Raji (cell line): ENCODE measurements around the gene TMEM163.

ENCODE experiments used
- POLR2A ChIP-seq: IDR thresholded peaks from 2 replicates; pipeline ENCODE4 v1.6.1; 2011; ENCODE audit warnings: low read depth, low read length, control low read depth; ENCODE audit not compliant: insufficient read depth

TMEM163 gene

DNA sequence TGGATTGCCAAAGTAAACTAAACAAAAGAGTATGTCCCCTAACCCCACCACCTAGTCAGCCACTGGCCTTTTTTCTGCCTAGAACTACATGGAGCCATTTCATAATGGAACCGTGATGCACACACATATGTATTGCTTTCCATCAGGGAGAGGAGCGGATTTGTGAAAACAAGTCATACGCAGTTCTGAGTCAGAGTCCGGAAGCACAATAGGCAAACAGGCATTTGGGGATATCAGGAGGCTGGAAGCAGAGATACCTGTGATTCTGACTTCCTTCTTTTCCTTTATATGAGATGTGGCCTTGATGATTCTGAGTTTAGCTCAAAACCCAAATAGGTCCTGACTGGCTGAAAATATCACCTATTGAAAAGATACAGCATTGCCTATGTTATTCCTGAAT is 93.5 kb downstream of the TMEM163 start:
- no peak for TF ChIP-seq POLR2A

DNA sequence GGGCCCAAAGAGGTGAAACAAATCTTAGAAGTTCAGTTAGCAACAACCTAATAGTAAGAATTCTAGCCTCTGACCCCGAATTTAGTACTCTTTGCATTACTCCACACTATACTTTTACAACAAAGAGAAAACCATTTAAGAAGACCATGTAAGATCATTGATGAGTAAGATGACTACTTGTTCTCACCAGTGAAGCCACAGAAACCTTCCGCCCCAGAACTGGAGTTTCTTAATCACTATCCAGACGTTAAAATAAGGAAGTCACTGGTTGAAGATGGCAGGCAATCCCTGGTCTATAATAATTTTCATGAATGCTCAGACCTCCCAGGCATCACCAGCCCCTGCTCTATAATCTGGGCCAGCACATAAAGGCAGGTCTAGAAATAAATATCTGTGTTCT is 95.0 kb downstream of the TMEM163 start:
- TF ChIP-seq POLR2A, result no peak

GRCh38 chr2:134623046-134623445 is 95.8 kb downstream of the TMEM163 start:
- no peak for TF ChIP-seq POLR2A

GRCh38 chr2:134621939-134622705 is 96.7 kb downstream of the TMEM163 start:
- TF ChIP-seq POLR2A, result no peak

DNA sequence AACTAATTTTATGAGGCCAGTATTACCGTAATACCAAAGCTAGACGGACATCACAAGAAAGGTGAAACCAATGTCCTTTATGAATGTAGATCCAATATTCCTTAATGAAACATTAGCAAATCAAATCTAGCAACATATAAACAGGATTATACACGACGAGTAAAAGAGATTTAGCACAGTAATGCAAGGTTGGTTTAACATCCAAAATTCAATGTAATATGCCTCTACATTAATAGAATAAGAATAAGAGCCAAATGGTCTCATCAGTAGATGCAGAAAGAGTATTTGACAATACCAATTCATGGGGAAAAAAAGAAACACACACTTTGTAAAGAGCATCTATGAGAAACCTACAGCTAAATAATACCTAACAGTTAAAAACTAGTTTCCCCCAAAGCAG is 99.5 kb downstream of the TMEM163 start:
- TF ChIP-seq POLR2A, result no peak

- TF ChIP-seq POLR2A, result no peak
Observed at GRCh38 chr2:134611316-134611715, 107.5 kb downstream of the TMEM163 start.

- no peak for TF ChIP-seq POLR2A
Observed at GRCh38 chr2:134610871-134611270, 107.9 kb downstream of the TMEM163 start.

DNA sequence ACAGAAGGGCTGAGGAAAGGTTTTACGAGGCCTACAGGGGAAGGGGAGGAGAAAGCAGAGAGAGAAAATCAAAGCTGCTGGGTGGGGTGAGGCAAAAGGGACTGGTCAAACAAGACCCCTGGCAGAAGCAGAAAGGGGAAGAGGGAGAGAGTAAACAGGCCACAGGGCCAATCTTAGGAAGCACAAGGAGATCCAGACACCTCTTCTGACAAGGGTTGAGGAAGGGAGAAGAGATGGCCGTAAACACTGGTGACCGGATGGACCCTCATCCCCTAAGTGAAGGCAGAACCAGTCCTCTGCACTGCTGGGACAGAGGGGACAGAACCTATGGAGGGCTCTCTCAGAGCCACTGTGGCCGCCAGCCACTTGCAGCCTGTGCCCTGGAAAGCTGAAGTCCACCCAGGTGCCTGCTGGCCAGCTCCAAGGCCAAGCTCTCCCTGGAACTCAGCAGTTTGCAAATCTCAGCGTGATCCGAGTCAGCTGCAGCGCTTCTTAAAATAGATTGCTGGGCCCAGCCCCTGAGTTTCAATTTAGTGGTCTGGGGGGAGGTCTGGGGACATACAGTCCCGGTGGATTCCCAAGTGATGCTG is 108.8 kb downstream of the TMEM163 start:
- TF ChIP-seq POLR2A, result no peak

- TF ChIP-seq POLR2A, result no peak
Observed at GRCh38 chr2:134603966-134604365, 114.8 kb downstream of the TMEM163 start.

DNA sequence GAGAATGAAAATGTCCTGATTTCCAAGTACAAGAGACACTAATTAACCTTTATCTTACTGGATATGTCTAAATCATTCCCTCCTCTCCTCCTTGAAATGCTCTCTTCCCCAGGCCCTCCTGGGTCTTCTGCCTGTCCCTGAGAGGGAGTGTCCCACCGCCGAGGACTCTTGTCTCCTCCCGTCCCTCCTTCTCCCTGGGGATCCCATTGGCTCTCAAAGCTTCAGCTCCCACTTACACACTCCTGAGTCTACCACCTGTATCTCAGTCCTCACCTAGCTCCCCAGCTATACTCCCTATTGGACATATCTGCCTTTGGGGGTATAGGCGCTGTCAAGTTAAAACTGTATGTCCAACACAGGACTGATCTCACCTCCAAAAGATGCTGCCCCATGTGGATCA is 116.1 kb downstream of the TMEM163 start:
- no peak for TF ChIP-seq POLR2A

DNA sequence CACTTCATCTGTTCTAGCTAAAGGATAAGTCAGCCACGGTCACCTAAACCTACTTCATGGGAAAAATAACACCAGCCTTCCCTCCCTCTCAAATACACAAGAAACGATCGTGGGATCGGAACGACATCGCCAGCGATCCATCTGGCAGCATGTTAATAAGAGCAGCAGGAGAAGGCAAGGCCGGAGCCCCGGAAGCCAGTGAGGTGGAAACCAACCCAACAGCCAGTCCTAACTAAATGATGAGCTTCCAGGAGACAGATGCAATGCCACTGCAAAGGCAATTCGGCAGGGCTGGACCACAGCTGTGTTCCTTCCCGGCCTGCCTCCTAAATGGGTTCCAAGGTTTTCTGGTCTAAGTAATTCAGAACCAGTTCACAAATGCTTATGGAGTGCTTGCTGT is 117.5 kb downstream of the TMEM163 start:
- no peak for TF ChIP-seq POLR2A

DNA sequence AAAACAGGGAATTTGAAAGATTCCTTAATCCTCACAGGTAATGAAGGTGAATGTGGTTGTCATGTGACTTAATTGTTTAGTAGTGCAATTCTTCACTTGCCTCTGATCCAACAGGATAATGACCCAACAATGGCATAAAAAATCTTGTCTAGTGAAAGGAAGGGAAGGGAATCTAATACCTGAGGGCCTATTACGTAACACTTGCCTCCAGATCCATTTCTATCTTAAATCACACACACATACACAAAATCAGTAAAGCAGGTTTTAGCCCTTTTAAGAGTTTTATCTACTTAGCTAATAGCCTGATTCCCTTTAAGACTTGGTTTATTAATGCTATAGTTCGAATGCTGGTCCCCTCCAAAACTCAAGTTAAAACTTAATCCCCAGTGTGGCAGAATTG is 118.6 kb downstream of the TMEM163 start:
- TF ChIP-seq POLR2A, result no peak

GRCh38 chr2:134599236-134599635 is 119.6 kb downstream of the TMEM163 start:
- no peak for TF ChIP-seq POLR2A

GRCh38 chr2:134594399-134594798 is 124.4 kb downstream of the TMEM163 start:
- TF ChIP-seq POLR2A, result no peak

- TF ChIP-seq POLR2A, result no peak
Observed at GRCh38 chr2:134593519-134593918, 125.3 kb downstream of the TMEM163 start.

GRCh38 chr2:134592377-134592776 is 126.4 kb downstream of the TMEM163 start:
- TF ChIP-seq POLR2A, result no peak

DNA sequence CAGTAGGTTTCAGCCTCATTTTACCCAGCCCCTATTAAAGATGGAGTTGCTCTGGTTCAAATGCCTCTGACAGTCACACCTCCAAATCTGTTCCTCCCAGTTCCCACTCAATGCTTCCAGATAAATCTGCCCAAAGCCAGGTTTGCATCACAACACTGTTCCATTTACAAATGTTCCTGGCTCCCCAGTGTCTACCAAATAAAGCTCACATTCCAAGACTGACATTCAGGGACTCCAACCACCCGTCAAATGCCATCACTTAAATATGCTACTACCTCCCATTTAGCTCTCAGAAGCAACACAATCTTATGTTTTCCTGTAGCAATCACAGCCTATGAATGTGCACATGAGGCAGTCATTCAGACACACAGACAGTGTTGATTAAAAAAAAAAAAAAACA is 127.3 kb downstream of the TMEM163 start:
- TF ChIP-seq POLR2A, result no peak

DNA sequence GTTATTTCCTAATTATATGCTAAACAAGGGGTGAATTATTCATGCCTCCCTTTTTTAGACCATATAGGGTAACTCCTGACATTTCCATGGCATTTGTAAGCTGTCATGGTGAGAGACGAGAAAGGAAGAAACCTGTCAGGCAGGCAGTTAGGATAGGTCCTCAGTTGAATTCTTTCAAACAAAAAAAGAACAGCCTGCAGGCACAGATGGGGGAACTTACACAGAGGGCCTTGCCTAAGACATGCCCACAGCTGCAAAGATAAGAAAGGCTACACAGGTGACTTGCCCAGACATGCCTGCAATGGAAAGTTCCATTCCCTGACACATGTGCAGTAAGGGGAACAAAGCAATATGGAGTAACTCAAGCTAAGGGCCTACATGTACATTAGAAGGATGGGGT is 128.1 kb downstream of the TMEM163 start:
- TF ChIP-seq POLR2A, result no peak

DNA sequence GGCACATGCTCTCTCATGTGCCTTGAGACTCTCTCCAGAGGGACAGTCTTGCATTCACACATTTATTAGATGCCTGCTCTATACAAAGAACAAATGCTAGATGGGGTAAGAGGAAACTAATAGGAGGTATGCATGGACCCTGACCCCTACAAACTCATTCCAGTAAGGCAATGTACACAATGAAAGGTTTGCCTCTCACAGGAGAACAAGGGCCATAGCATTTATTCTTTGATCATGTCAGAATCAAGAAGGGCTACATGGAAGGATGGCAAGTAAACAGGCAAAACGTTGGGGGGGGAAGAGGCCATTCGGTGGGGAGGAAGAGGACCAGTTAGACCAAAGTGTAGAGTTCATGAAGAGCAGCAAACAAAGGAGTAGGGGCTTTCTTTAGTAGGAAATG is 130.2 kb downstream of the TMEM163 start:
- no peak for TF ChIP-seq POLR2A
